H7 (cell line): ENCODE measurements around the gene RABGAP1. TPM values are rescaled to one million over a fixed set of nuclear protein-coding genes. Genes with fewer than 3 reads are reported as not detected.
A peak's percentile ranks its signal among the peaks of the same experiment; 100 is the strongest.

Experiments
- DNase-seq: peaks from one replicate; pipeline ENCODE4 v3.0.0; 2012
- H3K27me3 ChIP-seq: 2 replicates; pipeline ENCODE4 v1.6.0; 2011; ENCODE audit warnings: mild to moderate bottlenecking, low read length; ENCODE audit not compliant: control insufficient read depth, insufficient read depth
- H3K36me3 ChIP-seq: replicated peaks from 2 replicates; pipeline ENCODE4 v1.5.1; 2011; ENCODE audit warnings: low read length; ENCODE audit not compliant: control insufficient read depth, insufficient read depth
- H3K4me3 ChIP-seq: 2 replicates; pipeline ENCODE4 v1.5.1; 2011; ENCODE audit warnings: low read depth, mild to moderate bottlenecking, control low read depth, low read length, moderate library complexity; ENCODE audit not compliant: insufficient read depth
- total RNA-seq: library from RNA; depleted of rRNA; stranded (reverse); fragments of >200 nt; shearing (Covaris generic); gene quantifications from 2 replicates; pipeline ENCODE4 v1.2.3, GENCODE V29; 2014

RABGAP1 gene
- total RNA-seq, 1 experiment from 2014 or later = 15.6 TPM

DNA sequence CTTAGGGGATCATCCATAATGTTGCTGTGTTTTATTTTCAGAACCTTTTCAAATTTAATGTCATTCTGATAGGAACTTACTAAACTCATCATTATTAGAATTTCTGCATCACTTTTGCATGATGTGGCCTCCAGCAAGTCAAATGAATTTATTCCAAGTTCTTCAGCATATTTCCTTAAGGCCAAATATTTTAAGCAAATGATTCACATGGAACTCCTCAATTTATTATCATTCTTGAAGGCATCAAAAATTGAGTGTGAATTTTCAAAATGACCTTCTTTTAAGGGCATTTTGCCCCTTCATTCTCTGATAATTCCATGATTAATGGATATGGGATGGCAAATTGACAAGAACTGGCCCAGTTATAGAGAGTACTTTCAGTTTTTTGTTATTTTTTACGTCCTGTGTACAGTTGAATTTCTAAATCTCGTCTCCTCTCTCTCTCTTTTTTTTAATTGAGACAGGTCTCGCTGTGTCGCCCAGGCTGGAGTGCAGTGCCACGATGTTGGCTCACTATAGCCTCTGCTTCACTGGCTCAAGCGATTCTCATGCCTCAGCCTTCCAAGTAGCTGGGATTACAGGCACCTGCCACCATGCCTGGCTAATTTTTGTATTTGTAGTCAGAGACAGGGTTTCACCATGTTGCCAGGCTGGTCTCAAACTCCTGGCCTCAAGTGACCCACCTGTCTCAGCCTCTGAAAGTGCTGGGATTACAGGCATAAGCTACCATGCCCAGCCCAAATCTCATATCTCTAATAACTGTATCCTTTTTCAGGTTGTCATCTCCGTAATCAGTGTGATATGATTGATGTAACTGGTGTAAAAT is 121.7 kb downstream of the RABGAP1 start:
- no peak for DNase-seq
- H3K27me3 ChIP-seq = no peaks in the 10 kb centered on the region
- H3K36me3 ChIP-seq = peaks cover 3% of the 10 kb centered on the region
- H3K4me3 ChIP-seq = no peak overlapping the region

DNA sequence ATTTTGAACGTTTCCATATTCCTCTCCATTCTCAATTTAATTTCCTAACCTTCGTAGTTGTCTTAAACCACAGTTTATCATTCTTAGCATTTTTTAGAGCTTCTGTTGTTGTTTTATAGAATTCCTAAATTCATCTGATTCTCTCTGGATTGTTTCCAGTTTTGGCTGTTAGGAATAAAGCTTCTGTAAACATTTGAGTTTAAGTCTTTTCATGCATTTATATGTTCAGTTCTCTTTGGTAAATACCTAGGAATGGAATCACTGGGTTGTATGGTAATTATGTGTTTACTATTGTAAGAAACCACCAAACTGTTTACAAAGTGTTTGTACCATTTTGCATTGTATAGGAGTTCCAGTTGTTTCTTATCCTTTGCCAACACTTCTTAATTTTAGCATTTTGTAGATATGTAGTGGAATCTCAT is 122.4 kb downstream of the RABGAP1 start:
- DNase-seq = no peak
- Histone ChIP-seq H3K36me3 (peaks cover 3% of the 10 kb centered on the region), H3K4me3 (no peak overlapping the region), H3K27me3 (no peaks in the 10 kb centered on the region)

DNA sequence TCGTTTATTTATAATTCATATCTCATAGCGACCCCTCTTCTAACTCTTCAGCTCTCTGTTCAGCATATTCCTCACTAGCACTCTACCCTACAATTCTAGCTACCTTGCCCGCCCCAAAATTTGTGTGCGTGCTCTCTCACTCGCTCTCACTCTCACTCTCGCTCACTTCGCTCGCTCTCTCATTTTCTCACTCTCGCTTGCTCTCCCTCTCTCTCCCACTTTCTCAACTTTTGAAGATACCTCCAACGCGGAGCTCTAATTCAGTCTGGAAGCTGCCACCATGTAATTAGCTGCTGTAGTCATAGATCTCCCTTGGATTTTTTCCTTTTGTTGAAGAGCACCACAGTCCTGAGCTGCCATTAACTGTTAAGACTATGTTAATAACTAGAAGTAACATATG is 123.1 kb downstream of the RABGAP1 start:
- no peak overlapping the region for H3K4me3 ChIP-seq
- H3K27me3 ChIP-seq = no peaks in the 10 kb centered on the region
- H3K36me3 ChIP-seq = peaks cover 3% of the 10 kb centered on the region
- DNase-seq = no peak

DNA sequence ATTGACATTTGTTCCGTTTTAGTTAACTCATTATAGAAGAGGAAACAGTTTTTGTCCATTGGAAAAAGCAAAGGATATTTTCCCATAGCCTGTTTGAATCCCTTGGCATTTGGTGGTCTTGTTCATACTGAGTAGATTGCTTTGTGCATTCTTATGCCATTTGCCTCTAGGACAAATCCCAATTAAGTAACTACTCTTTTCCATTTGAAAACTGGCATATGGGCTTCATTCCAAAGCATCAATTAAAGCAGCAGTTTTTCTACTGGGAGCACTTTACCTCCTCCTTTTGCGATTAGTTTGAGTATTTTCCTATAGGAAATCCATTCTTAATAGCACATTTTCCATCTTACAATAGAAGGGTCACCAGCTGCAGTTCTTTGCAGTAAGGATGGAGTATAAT is 123.9 kb downstream of the RABGAP1 start:
- no peak for DNase-seq

DNA sequence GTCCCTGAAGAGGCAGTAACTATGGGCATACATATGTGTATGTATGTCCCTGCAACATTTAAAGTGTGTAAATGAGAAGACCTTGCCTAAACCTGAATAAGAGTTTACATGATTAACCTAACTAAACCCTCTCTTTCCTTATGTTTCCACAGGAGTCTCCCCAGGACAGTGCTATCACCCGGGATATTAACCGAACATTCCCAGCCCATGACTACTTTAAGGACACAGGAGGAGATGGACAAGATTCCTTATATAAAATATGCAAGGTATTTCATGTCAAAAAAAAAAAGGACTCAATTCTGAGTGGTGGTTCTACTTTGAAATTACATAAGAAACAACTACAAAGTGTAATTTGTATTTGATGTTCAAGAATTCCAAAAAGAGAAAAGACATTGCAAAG is 124.4 kb downstream of the RABGAP1 start:
- no peak for DNase-seq
- Histone ChIP-seq H3K4me3 (no peak overlapping the region), H3K36me3 (peaks cover 3% of the 10 kb centered on the region; the same call in 1 of the 2 replicates)

More for the DNA sequence above, 123.9 kb downstream of the RABGAP1 start:
- Histone ChIP-seq H3K27me3 (no peaks in the 10 kb centered on the region), H3K4me3 (no peak overlapping the region), H3K36me3 (peaks cover 3% of the 10 kb centered on the region; the same call in 1 of the 2 replicates)

DNA sequence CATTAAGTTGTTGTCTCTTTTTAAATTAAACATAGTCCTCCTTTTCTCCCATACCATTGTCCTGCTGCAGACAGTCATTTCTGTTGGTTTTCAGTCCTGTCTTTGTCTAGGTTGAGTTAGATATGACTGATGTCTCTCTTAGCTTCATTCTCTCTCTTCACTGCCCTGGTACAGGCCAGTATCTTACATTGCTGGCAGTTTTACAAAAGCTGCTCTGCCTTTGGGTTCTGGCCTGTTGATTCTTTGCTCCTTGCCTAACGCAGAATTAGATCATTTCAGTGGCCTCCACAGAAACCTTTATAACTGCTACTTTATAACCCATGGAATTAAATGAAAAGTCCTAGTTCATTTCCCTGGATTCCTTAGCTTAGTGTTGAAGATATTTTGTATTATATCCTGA is 126.3 kb downstream of the RABGAP1 start:
- H3K36me3 ChIP-seq = peaks cover 3% of the 10 kb centered on the region; the same call in 1 of the 2 replicates

More for the DNA sequence above, 124.4 kb downstream of the RABGAP1 start:
- H3K27me3 ChIP-seq = no peaks in the 10 kb centered on the region

DNA sequence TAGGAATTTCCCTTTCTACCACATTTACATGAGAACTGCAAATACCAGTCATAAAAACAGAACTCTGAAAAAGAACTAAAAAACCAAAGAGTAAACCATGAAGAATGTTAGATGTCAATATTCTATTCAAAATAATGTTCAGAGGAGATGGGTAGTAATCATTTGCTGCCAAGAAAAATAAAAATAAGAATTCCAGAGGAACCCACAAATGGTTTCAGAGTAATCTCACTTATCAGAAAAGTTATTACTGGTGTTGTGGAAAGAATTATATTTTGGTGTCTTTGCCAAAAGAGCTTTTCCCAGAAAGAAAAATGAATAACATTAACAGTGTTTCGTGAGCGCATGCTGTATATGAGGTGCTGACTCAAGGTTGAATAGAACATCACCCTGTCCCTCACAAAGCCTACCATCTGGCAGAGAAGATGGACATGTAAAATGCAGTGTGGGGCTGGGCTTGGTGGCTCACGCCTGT is 128.2 kb downstream of the RABGAP1 start:
- Histone ChIP-seq H3K36me3 (peaks cover 3% of the 10 kb centered on the region; the same call in 1 of the 2 replicates), H3K4me3 (no peak overlapping the region), H3K27me3 (no peaks in the 10 kb centered on the region)
- DNase-seq = no peak

More for the DNA sequence above, 126.3 kb downstream of the RABGAP1 start:
- H3K4me3 ChIP-seq = no peak overlapping the region
- H3K27me3 ChIP-seq = no peaks in the 10 kb centered on the region
- no peak for DNase-seq

DNA sequence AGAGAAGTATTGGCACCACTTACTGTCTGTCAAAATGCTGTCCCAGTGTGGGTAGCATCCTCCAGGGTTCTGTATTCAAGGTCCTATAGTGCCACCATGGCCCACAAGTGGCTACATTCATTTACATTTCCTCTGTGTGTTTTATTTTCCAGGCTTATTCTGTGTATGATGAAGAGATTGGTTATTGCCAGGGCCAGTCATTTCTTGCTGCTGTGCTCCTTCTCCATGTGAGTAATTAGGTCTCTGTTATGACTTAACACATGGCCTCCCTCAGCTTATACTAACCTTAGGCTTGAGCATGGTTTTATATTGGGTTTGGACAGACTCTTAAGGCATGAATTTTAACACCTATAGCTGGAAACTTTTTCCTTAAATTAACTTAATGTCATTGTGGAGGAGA is 129.4 kb downstream of the RABGAP1 start:
- no peak overlapping the region for H3K4me3 ChIP-seq
- peaks cover 3% of the 10 kb centered on the region; the same call in 1 of the 2 replicates for H3K36me3 ChIP-seq
- DNase-seq = no peak
- H3K27me3 ChIP-seq = no peaks in the 10 kb centered on the region

DNA sequence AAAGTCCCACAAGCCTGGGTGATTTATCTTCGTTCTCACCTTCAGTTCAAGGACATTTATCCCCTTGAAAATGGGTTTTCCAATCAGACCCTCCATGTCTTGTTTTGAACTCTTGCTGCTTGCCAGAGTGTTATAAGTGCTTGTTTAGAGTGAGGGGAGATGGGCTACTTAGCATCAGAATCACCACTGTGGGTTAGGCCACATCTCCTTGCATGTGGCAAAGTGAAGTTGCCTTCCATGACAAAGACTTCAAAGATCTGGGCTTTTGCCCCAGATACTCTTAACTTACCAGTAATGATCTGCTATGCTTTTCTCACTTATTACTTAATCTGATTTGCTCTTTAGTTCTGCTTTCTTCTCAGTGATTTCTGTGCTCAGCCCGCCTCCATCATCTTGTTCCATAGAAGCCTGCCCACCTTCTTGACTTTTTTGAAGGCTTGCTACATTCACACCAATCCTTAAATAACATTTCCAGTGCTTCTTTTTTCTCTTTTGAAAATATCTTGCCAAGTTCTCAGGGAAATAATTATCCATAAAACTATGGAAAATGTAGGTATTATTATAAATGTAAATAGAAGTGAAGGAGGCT is 131.7 kb downstream of the RABGAP1 start:
- DNase-seq = peak; percentile 30

DNA sequence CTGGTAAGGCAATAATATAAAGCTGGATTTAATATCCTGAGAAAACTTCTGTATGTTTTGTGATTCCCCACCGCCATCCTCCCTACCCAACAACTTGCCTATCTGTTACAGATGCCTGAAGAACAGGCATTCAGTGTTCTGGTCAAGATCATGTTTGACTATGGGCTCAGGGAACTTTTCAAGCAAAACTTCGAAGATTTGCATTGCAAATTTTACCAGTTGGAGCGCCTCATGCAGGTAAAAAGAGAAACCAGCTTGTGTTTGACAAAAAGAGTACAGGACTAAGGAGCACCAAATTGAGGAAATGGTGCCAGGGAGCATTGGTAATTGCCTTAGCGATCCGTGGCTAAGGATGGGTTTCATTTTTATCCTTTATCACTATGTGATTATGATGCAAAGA is 132.6 kb downstream of the RABGAP1 start:
- Histone ChIP-seq H3K36me3 (peaks cover 1% of the 10 kb centered on the region), H3K27me3 (no peaks in the 10 kb centered on the region), H3K4me3 (no peak overlapping the region)
- DNase-seq = no peak

More for the DNA sequence above, 131.7 kb downstream of the RABGAP1 start:
- Histone ChIP-seq H3K27me3 (no peaks in the 10 kb centered on the region), H3K36me3 (no peaks in the 10 kb centered on the region), H3K4me3 (no peak overlapping the region)

DNA sequence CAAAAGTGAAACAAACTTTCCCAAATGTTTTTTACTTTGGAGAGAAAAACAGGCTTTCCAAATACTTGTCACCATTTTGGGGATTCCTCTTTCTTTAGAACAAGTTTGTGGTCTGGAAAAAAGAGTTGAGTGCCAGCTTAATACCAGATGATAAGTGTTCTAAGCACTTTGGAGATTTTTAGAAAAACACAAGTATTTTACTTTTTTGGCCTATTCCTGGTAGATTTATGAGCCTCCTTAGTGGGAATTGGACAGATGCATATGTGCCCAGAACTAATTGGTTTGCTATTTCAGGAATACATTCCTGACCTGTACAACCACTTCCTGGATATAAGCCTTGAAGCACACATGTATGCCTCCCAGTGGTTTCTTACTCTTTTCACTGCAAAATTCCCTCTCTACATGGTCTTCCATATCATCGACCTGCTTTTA is 133.2 kb downstream of the RABGAP1 start:
- no peak overlapping the region for H3K4me3 ChIP-seq
- H3K27me3 ChIP-seq = no peaks in the 10 kb centered on the region
- peaks cover 1% of the 10 kb centered on the region for H3K36me3 ChIP-seq
- no peak for DNase-seq

DNA sequence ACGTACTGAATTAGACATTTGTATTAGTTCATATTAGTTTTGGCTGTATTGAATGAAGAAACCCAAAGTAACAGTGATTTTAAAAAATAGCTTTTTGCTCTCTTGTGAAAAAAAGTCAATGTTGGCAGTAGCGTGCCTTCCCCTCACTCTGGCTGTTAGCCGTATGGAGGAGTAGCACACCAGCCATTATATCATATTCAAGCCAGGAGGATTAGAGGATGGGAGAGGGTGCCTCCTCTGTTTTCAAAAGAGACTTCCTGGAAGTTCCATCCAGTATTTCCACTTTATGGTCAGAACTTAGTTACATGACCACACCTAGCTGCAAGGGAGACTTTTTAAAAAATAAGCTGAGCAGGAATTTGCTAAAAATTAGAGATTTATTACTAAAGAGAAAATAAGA is 133.8 kb downstream of the RABGAP1 start:
- Histone ChIP-seq H3K36me3 (peaks cover 1% of the 10 kb centered on the region), H3K4me3 (no peak overlapping the region), H3K27me3 (no peaks in the 10 kb centered on the region)
- DNase-seq = no peak

DNA sequence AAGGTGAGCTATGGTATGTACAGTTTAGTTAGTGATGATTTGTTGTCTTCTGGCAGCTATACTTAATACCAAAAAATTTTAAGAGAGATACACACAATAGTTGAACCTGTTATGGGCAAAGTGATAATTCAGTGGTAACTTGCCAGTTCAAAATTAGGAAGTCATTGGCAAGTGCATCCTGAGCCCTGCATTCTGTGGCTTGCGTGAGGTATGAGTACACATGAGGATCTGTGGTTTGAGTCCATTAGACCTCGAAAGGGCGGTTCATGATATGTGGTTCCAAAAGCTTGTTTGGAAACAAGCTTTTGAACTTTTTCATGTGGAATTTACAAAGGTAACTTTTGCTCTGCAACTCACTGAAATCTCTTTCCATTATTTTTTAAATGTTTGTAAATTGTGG is 139.6 kb downstream of the RABGAP1 start:
- Histone ChIP-seq H3K27me3 (no peaks in the 10 kb centered on the region), H3K4me3 (no peak overlapping the region), H3K36me3 (peaks cover 6% of the 10 kb centered on the region)
- DNase-seq = no peak

DNA sequence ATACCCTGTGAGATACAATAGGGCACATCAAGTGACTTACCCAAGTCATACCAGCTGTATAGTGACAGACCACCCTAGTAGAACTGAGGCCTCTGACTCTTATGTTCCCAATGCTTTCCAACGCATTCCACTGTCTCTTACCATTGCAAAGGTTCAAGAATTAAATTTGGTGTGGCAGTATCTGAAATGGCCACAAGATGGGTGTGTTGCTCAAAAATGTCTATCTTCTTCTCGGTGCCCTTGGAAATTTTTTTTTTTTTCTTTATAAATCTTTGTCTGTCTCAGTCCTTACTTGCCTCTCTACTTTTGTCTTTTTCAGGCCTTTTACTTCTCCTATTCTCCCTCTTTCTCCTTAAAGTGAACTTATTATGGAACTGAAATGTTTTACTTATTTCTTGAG is 141.0 kb downstream of the RABGAP1 start:
- Histone ChIP-seq H3K36me3 (peaks cover 6% of the 10 kb centered on the region), H3K4me3 (no peak overlapping the region), H3K27me3 (no peaks in the 10 kb centered on the region)
- DNase-seq = no peak

DNA sequence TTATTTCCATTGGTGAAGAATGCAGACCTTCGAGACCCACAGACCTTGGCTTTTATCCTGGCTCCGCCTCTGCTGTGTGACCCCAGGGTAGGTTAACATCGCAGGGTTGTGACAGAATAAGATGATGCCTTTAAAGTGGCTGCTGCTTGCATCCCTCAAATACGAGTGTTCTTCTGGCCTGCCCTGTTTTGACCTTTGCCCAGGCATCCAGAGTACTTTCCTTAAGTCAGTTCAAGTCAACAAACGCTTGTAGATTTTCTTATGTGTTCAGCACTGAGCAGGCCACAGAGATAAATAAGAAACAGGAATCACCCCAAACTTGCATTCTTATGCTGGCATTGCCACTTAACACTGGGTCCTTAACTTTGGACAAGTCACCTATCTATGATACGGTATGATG is 142.9 kb downstream of the RABGAP1 start:
- Histone ChIP-seq H3K27me3 (no peaks in the 10 kb centered on the region), H3K4me3 (no peak overlapping the region), H3K36me3 (peaks cover 5% of the 10 kb centered on the region)
- no peak for DNase-seq
